Gastrocnemius medialis (tissue), 4 donors: ENCODE results near the gene SCN9A.

ENCODE experiments used
- POLR2A ChIP-seq, 2 donors: fragments of 450-650 bp; IDR thresholded peaks; one replicate each; pipeline ENCODE4 v1.6.1; 2017; ENCODE audit warnings: antibody characterized with exemption in 2 of 2, mild to moderate bottlenecking in 2 of 2, moderate library complexity in 2 of 2
- TF ChIP-seq, protein P1 (sequence below), 5 experiments: fragments of 450-650 bp in 3 of 5; fragments of 200-600 bp in 2 of 5; sonication (generic) in 2 of 5; IDR thresholded peaks in 4 of 5; conservative IDR thresholded peaks in 1 of 5; 1 replicate in 4 of 5; 2 replicates in 1 of 5; pipeline ENCODE4 v1.5.1; 2016 to 2019; ENCODE audit warnings: antibody characterized with exemption in 5 of 5, mild to moderate bottlenecking in 3 of 5, moderate library complexity in 3 of 5

DNA sequence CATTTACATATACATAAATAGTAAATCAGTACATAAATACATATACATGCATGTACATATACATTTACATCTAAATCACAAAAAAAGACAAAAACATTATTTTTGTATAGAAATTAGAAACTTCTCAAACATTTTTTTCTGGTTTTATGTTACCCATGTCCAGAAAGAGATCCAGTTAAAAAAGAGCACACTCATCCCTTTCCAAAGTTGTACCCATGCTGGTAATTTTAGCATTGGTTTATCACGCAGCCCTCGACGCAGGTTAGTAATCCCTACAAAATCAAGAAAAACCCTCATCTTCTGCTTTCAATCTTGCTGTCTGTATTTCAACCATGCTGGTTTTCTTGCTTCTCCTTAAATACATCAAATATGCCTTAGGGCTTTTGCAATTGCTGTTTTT is 10.5 kb downstream of the SCN9A start:
- TF ChIP-seq POLR2A (IDR thresholded peaks at IDR 0.05), result no peak
- TF ChIP-seq, protein P1, sequence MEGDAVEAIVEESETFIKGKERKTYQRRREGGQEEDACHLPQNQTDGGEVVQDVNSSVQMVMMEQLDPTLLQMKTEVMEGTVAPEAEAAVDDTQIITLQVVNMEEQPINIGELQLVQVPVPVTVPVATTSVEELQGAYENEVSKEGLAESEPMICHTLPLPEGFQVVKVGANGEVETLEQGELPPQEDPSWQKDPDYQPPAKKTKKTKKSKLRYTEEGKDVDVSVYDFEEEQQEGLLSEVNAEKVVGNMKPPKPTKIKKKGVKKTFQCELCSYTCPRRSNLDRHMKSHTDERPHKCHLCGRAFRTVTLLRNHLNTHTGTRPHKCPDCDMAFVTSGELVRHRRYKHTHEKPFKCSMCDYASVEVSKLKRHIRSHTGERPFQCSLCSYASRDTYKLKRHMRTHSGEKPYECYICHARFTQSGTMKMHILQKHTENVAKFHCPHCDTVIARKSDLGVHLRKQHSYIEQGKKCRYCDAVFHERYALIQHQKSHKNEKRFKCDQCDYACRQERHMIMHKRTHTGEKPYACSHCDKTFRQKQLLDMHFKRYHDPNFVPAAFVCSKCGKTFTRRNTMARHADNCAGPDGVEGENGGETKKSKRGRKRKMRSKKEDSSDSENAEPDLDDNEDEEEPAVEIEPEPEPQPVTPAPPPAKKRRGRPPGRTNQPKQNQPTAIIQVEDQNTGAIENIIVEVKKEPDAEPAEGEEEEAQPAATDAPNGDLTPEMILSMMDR (IDR thresholded peaks at IDR 0.05 in 4 of 5, conservative IDR thresholded peaks at IDR 0.05 in 1 of 5), result no peak
